GM12878 (cell line): ENCODE measurements around the gene TDO2. TPM values are rescaled to one million over a fixed set of nuclear protein-coding genes. Genes with fewer than 3 reads are reported as not detected.

Source experiments
- ATAC-seq: fragments of 200-7000 bp; cut with Tn5 transposase; 3 replicates; pipeline ENCODE4 v1.9.1; 2020; ENCODE audit warnings: mild to moderate bottlenecking, moderate library complexity
- BruUV-seq: library from RNA; stranded (reverse); fragments of 400-500 nt; replicated peaks from 2 replicates; lab custom pipeline; 2021; lab: Mats Ljungman, UMichigan
- CTCF ChIA-PET: fragments of 300-600 bp; sonication (Branson Sonifier 250); formaldehyde crosslinking; extraction: SDS; loops from one replicate; lab custom pipeline; 2021; ENCODE audit warnings: inconsistent platforms; lab: Yijun Ruan, JAX
- POLR2A ChIA-PET: fragments of 350-600 bp; formaldehyde crosslinking; extraction: SDS; loops from one replicate; lab custom pipeline; 2021; ENCODE audit warnings: inconsistent platforms; lab: Charles Lee
- RAD21 ChIA-PET: fragments of 300-600 bp; sonication (Branson Sonifier 250); formaldehyde crosslinking; loops from one replicate; lab custom pipeline; 2023; ENCODE audit warnings: antibody characterized with exemption; ENCODE audit not compliant: unreplicated experiment; lab: Charles Lee
- SMC1A ChIA-PET: fragments of 300-600 bp; sonication (Branson Sonifier 250); formaldehyde crosslinking; loops from one replicate; lab custom pipeline; 2023; ENCODE audit not compliant: unreplicated experiment, uncharacterized antibody; lab: Charles Lee
- DNase-seq: peaks from one replicate; pipeline ENCODE4 v3.0.0-alpha.2; 2011; ENCODE audit warnings: low read depth, low spot score
- FAIRE-seq: peaks from 3 replicates; lab custom pipeline; 2011; peaks lifted over from hg19 to GRCh38; lab: Jason Lieb, UNC
- H2AFZ ChIP-seq: 2 replicates; pipeline ENCODE4 v1.6.0; 2011; ENCODE audit warnings: low read depth, low read length, control low read depth; ENCODE audit not compliant: control insufficient read depth
- H3K27ac ChIP-seq: 2 replicates; pipeline ENCODE4 v1.5.1; 2011; ENCODE audit warnings: control low read depth; ENCODE audit not compliant: control insufficient read depth, insufficient read depth
- H3K27me3 ChIP-seq, 2 experiments: replicated peaks in 1 of 2; 2 replicates each; pipeline versions ENCODE4 v1.6.0 to v1.6.1; 2011; ENCODE audit warnings: low read length in 1 of 2; ENCODE audit not compliant: control insufficient read depth in 2 of 2, insufficient read depth in 2 of 2
- H3K36me3 ChIP-seq, 2 experiments: 2 replicates each; pipeline ENCODE4 v1.5.1; 2011; ENCODE audit warnings: low read length in 1 of 2; ENCODE audit not compliant: control insufficient read depth in 2 of 2, insufficient read depth in 2 of 2
- H3K4me1 ChIP-seq: 2 replicates; pipeline ENCODE4 v1.6.1; 2011; ENCODE audit warnings: mild to moderate bottlenecking, low read length, moderate library complexity, mixed read lengths; ENCODE audit not compliant: control insufficient read depth, insufficient read depth
- H3K4me2 ChIP-seq: 2 replicates; pipeline ENCODE4 v1.6.0; 2011; ENCODE audit warnings: control low read depth; ENCODE audit not compliant: control insufficient read depth, insufficient read depth
- H3K4me3 ChIP-seq: fragments of 200-600 bp; sonication (generic); 2 replicates; pipeline ENCODE4 v1.5.1; 2016
- H3K79me2 ChIP-seq: 2 replicates; pipeline ENCODE4 v1.6.0; 2011; ENCODE audit warnings: low read length; ENCODE audit not compliant: control insufficient read depth, insufficient read depth
- H3K9ac ChIP-seq: 2 replicates; pipeline ENCODE4 v1.8.0; 2011; ENCODE audit warnings: low read length, control low read depth, mixed read lengths; ENCODE audit not compliant: control insufficient read depth, insufficient read depth
- H3K9me3 ChIP-seq: replicated peaks from 3 replicates; pipeline ENCODE4 v1.5.1; 2011; ENCODE audit warnings: mild to moderate bottlenecking, low read length; ENCODE audit not compliant: control insufficient read depth, insufficient read depth
- H4K20me1 ChIP-seq: 2 replicates; pipeline ENCODE4 v1.6.0; 2011; ENCODE audit not compliant: control insufficient read depth, insufficient read depth
- ESRRA ChIP-seq: IDR thresholded peaks from 2 replicates; pipeline ENCODE4 v1.6.1; 2012; ENCODE audit warnings: mild to moderate bottlenecking, low read length, improper control_type of control experiment
- FOXM1 ChIP-seq: IDR thresholded peaks from 2 replicates; pipeline ENCODE4 v1.6.1; 2012; ENCODE audit warnings: low read depth, mild to moderate bottlenecking, inconsistent platforms, low read length, moderate library complexity
- HDGF ChIP-seq: fragments of 450-650 bp; IDR thresholded peaks from 2 replicates; pipeline ENCODE4 v1.6.1; 2016; ENCODE audit warnings: antibody characterized with exemption
- IKZF2 ChIP-seq, 2 experiments: fragments of 450-650 bp; IDR thresholded peaks; 2 replicates each; pipeline ENCODE4 v1.6.1; 2017; ENCODE audit warnings: mild to moderate bottlenecking in 2 of 2, moderate library complexity in 2 of 2
- KLF5 ChIP-seq: fragments of 450-650 bp; IDR thresholded peaks from 2 replicates; pipeline ENCODE4 v1.6.1; 2014; ENCODE audit warnings: mild to moderate bottlenecking; ENCODE audit not compliant: partially characterized antibody
- NFIC ChIP-seq: IDR thresholded peaks from 2 replicates; pipeline ENCODE4 v1.6.1; 2012; ENCODE audit warnings: low read depth, mild to moderate bottlenecking, inconsistent platforms, low read length, moderate library complexity
- NRF1 ChIP-seq: conservative IDR thresholded peaks from 2 replicates; pipeline ENCODE4 v1.6.1; 2011; ENCODE audit warnings: mild to moderate bottlenecking, low read depth, low read length, improper control_type of control experiment
- PAX5 ChIP-seq: IDR thresholded peaks from 2 replicates; pipeline ENCODE4 v1.6.1; 2011; ENCODE audit warnings: low read depth, low read length, borderline replicate concordance
- PRDM15 ChIP-seq: fragments of 450-650 bp; formaldehyde crosslinking; IDR thresholded peaks from 2 replicates; pipeline ENCODE4 v1.4.0; 2020; ENCODE audit warnings: mild to moderate bottlenecking, moderate library complexity
- SMARCA5 ChIP-seq: fragments of 450-650 bp; IDR thresholded peaks from 2 replicates; pipeline ENCODE4 v1.6.1; 2017; ENCODE audit warnings: mild to moderate bottlenecking
- SP1 ChIP-seq: IDR thresholded peaks from one replicate; pipeline ENCODE4 v1.6.1; 2011; ENCODE audit warnings: low read depth, low read length
- TCF12 ChIP-seq: IDR thresholded peaks from 2 replicates; pipeline ENCODE4 v1.6.1; 2011; ENCODE audit warnings: low read depth, mild to moderate bottlenecking, low read length
- YBX1 ChIP-seq: fragments of 450-650 bp; IDR thresholded peaks from 2 replicates; pipeline ENCODE4 v1.6.1; 2016; ENCODE audit warnings: antibody characterized with exemption
- ZZZ3 ChIP-seq: IDR thresholded peaks from 2 replicates; pipeline ENCODE4 v1.6.1; 2011; ENCODE audit warnings: low read depth; ENCODE audit not compliant: control insufficient read depth, insufficient read length
- WGBS: methylation state at CpG from one replicate; pipeline ENCODE4 v1.1.6; 2016; ENCODE audit warnings: low lambda C conversion rate; ENCODE audit not compliant: insufficient replicate concordance, insufficient coverage; ENCODE audit errors: missing lambda C conversion rate; 5-methylcytosine and 5-hydroxymethylcytosine counted together
- in situ Hi-C: fragments of 300-500 bp; cut with MboI; formaldehyde crosslinking; loops from 9 replicates; pipeline ENCODE4 v1.14.3; 2018; ENCODE audit warnings: mixed read lengths
- intact Hi-C: fragments of 100-400 bp; cut with micrococcal nuclease; formaldehyde crosslinking; loops from one replicate; pipeline ENCODE4 v1.14.2; 2022; ENCODE audit not compliant: unreplicated experiment
- polyA plus RNA-seq, 11 experiments: library from polyadenylated mRNA; depleted of rRNA in 4 of 11; unstranded in 6 of 11; stranded (reverse) in 5 of 11; fragments of >200 nt; fragmentation: Nextera tagmentation in 4 of 11; fragmentation: Illumina TruSeq in 1 of 11; extraction: Ambion mirVana in 4 of 11; extraction: Trizol in 1 of 11; gene quantifications; 1 replicate in 1 of 11; 2 replicates in 10 of 11; pipeline versions ENCODE4 v1.2.1 to v1.2.3, GENCODE V29; 2011 to 2016; ENCODE audit warnings: inconsistent platforms in 2 of 11, missing spikeins in 2 of 11, low read depth in 1 of 11
- total RNA-seq, 4 experiments: library from RNA; depleted of rRNA in 3 of 4; stranded (reverse); fragments of >200 nt in 3 of 4; fragmentation: Illumina TruSeq in 1 of 4; extraction: Trizol in 1 of 4; gene quantifications; 2 replicates each; pipeline versions ENCODE4 v1.2.1 to v1.2.3, GENCODE V29; 2013 to 2021
- TF ChIP-seq, protein P1 (sequence below): IDR thresholded peaks from 2 replicates; pipeline ENCODE4 v1.6.1; 2011; ENCODE audit warnings: low read depth, mild to moderate bottlenecking, low read length, moderate library complexity, borderline replicate concordance; ENCODE audit errors: extremely low read depth
- TF ChIP-seq, protein P2 (sequence below): IDR thresholded peaks from 2 replicates; pipeline ENCODE4 v1.6.1; 2012; ENCODE audit warnings: low read length, inconsistent platforms

TDO2 gene
- total and polyA plus RNA-seq, 10 of the 15 experiments (the other 5 are each of a cell fraction or from before 2014, with no cell fraction given), result 0.12 to 1.5 (median 0.23) TPM; not detected in 1

DNA sequence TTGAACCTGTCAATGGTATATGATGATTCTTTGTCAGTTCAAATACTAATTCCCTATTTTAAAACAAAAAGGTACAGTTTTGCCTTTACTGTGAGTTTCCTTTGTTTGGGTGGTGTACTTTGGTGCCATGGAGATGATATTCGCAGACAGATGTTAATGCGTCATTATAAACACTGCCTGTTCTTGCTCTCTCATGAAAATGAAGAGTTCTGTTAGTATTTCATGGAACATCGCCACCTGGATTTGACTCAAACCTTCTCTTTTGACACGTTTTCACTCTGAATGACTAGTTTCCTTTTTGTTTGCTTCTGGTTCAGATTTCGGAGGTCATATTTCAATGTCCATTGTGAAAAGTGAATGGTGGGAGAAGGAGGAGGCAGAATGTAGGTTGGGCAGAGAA is 57.0 kb downstream of the TDO2 start:
- in situ Hi-C loops, result no loop called here
- ChIA-PET SMC1A (interaction anchor here (1.0 to 1.1 kb wide), 2 partner anchors 15 to 47 kb away, joined by 3 read pairs; no protein-coding TSS in a partner anchor), RAD21 (no interaction called here), POLR2A (no interaction called here), CTCF (interaction anchor here (1.4 to 2.8 kb wide), 2 partner anchors 12 to 214 kb away, joined by 3 to 8 read pairs; no protein-coding TSS in a partner anchor)
- Histone ChIP-seq H3K79me2 (no peaks in the 10 kb centered on the region), H3K27ac (no peak overlapping the region), H3K4me1 (no peaks in the 10 kb centered on the region), H3K9me3 (no peaks in the 10 kb centered on the region), H3K4me3 (no peak overlapping the region), H4K20me1 (no peaks in the 10 kb centered on the region), H2AFZ (no peak overlapping the region), H3K36me3 (no peaks in the 10 kb centered on the region), H3K27me3 (no peaks in the 10 kb centered on the region), H3K4me2 (no peak overlapping the region), H3K9ac (no peak overlapping the region)
- no peak for DNase-seq
- BruUV-seq, result no TSS peak
- intact Hi-C loops, result loop anchor here (5.0 kb wide), 1 partner anchor 717 kb away; no protein-coding TSS in a partner anchor
- 32% methylated on average over 5 of the region's 5 CpGs for WGBS
- no peak for ATAC-seq
- no peak for FAIRE-seq
- TF ChIP-seq YBX1, result no peak
- TF ChIP-seq PAX5, result no peak
- TF ChIP-seq SP1, result no peak
- TF ChIP-seq NRF1, result no peak
- TF ChIP-seq PRDM15 (CRISPR knock-in tag), result no peak
- TF ChIP-seq SMARCA5, result no peak
- no peak for TF ChIP-seq FOXM1
- no peak for TF ChIP-seq NFIC
- TF ChIP-seq, protein P1, sequence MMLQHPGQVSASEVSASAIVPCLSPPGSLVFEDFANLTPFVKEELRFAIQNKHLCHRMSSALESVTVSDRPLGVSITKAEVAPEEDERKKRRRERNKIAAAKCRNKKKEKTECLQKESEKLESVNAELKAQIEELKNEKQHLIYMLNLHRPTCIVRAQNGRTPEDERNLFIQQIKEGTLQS, result no peak
- no peak for TF ChIP-seq KLF5
- no peak for TF ChIP-seq IKZF2 (IDR thresholded peaks at IDR 0.05)
- no peak for TF ChIP-seq ZZZ3
- no peak for TF ChIP-seq HDGF
- TF ChIP-seq, protein P2, sequence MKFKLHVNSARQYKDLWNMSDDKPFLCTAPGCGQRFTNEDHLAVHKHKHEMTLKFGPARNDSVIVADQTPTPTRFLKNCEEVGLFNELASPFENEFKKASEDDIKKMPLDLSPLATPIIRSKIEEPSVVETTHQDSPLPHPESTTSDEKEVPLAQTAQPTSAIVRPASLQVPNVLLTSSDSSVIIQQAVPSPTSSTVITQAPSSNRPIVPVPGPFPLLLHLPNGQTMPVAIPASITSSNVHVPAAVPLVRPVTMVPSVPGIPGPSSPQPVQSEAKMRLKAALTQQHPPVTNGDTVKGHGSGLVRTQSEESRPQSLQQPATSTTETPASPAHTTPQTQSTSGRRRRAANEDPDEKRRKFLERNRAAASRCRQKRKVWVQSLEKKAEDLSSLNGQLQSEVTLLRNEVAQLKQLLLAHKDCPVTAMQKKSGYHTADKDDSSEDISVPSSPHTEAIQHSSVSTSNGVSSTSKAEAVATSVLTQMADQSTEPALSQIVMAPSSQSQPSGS, result no peak
- TF ChIP-seq TCF12, result no peak
- TF ChIP-seq ESRRA, result no peak
